AG04450 (cell line): Measurements from ENCODE around the gene ATP2B2. TPM values are rescaled to one million over a fixed set of nuclear protein-coding genes. Genes with fewer than 3 reads are reported as not detected.

Experiments used
- CTCF ChIA-PET: fragments of 300-600, 350-600 bp; formaldehyde crosslinking; extraction: SDS; loops from one replicate; lab custom pipeline; 2022; ENCODE audit warnings: antibody characterized with exemption, inconsistent platforms; lab: Charles Lee
- POLR2A ChIA-PET: fragments of 350-600 bp; formaldehyde crosslinking; extraction: SDS; loops from one replicate; lab custom pipeline; 2021; ENCODE audit warnings: antibody characterized with exemption, inconsistent platforms; lab: Yijun Ruan, JAX
- DNase-seq: peaks from one replicate; pipeline ENCODE4 v3.0.0-alpha.2; 2011; ENCODE audit warnings: low read depth, low spot score
- H3K27ac ChIP-seq: one replicate; pipeline ENCODE4 v1.5.1; 2012; ENCODE audit warnings: low read depth, low read length, control low read depth
- H3K27me3 ChIP-seq: one replicate; pipeline ENCODE4 v1.6.0; 2012; ENCODE audit warnings: low read length; ENCODE audit not compliant: control insufficient read depth, insufficient read depth
- H3K4me3 ChIP-seq: 2 replicates; pipeline ENCODE4 v1.5.1; 2011; ENCODE audit warnings: mild to moderate bottlenecking, low read depth, low read length, control low read depth
- H3K9me3 ChIP-seq: 2 replicates; pipeline ENCODE4 v1.5.1; 2012; ENCODE audit warnings: low read length; ENCODE audit not compliant: control insufficient read depth, insufficient read depth
- polyA plus RNA-seq: library from polyadenylated mRNA; depleted of rRNA; stranded (reverse); fragments of >200 nt; gene quantifications from 2 replicates; pipeline ENCODE4 v1.2.3, GENCODE V29; 2011
- TF ChIP-seq, protein P1 (sequence below): IDR thresholded peaks from 2 replicates; pipeline ENCODE4 v1.5.1; 2011; ENCODE audit warnings: low read depth, low read length, control low read depth, inconsistent platforms

Gene ATP2B2
- polyA plus RNA-seq, 1 experiment: 0.01 TPM

DNA sequence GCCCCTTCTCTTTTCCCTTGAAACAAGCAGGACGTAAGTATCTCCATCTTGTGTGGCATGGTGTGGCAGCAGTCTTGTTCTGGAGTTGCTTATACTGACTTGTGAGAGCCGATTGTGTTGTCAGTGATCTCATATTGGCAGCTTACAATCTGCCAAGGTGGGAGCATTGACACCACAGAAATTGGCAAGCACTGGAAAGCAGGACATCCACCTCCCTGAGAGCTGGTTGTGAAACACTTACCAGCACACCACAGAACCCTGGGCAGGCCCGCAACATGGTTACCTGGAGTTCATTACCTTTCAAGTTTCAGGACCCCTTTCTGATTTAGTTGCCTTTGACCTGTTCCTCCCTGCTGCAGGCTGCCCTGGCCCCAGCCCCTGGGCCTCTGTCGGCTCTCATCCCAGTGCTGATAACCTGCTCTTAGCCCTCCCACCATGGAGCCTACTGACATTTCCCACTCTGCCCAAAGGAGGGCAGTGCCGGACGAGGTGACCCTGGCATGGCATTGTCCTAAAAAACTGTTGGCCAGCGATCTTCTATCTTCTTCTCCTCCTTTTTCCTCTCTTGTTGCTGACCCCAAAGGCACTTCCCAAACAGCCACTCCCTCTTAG, 10.6 kb upstream of the ATP2B2 start:
- CTCF ChIA-PET: no interaction called here
- H3K27ac ChIP-seq: no peak overlapping the region
- TF ChIP-seq, protein P1, sequence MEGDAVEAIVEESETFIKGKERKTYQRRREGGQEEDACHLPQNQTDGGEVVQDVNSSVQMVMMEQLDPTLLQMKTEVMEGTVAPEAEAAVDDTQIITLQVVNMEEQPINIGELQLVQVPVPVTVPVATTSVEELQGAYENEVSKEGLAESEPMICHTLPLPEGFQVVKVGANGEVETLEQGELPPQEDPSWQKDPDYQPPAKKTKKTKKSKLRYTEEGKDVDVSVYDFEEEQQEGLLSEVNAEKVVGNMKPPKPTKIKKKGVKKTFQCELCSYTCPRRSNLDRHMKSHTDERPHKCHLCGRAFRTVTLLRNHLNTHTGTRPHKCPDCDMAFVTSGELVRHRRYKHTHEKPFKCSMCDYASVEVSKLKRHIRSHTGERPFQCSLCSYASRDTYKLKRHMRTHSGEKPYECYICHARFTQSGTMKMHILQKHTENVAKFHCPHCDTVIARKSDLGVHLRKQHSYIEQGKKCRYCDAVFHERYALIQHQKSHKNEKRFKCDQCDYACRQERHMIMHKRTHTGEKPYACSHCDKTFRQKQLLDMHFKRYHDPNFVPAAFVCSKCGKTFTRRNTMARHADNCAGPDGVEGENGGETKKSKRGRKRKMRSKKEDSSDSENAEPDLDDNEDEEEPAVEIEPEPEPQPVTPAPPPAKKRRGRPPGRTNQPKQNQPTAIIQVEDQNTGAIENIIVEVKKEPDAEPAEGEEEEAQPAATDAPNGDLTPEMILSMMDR: no peak
- POLR2A ChIA-PET: no interaction called here
- H3K4me3 ChIP-seq: no peak overlapping the region
- H3K9me3 ChIP-seq: no peaks in the 10 kb centered on the region
- DNase-seq: no peak
- H3K27me3 ChIP-seq: peaks cover 12% of the 10 kb centered on the region

DNA sequence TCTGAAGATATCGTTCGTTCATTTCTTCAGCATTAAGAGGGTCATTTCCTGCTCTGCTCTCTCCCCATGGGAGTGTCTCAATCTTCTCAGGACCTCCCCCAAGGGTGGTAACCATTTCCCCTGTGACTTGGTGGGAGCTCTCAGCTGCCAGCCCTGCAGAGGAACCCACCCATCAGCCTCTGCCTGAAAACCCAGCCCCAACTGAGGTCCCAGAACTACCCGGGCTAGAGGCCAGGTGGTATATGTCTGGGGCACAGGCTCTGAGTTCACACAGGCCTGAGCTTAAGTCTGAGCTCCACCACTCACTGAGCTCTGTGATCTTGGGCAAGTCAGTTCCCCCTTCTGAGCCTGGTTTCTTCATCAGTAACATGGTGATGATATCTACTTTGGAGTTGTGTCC, 10.0 kb upstream of the ATP2B2 start:
- TF ChIP-seq, protein P1: no peak
- CTCF ChIA-PET: no interaction called here
- H3K27ac ChIP-seq: no peak overlapping the region
- DNase-seq: no peak
- H3K9me3 ChIP-seq: no peaks in the 10 kb centered on the region
- peaks cover 11% of the 10 kb centered on the region for H3K27me3 ChIP-seq
- no peak overlapping the region for H3K4me3 ChIP-seq
- POLR2A ChIA-PET: no interaction called here

DNA sequence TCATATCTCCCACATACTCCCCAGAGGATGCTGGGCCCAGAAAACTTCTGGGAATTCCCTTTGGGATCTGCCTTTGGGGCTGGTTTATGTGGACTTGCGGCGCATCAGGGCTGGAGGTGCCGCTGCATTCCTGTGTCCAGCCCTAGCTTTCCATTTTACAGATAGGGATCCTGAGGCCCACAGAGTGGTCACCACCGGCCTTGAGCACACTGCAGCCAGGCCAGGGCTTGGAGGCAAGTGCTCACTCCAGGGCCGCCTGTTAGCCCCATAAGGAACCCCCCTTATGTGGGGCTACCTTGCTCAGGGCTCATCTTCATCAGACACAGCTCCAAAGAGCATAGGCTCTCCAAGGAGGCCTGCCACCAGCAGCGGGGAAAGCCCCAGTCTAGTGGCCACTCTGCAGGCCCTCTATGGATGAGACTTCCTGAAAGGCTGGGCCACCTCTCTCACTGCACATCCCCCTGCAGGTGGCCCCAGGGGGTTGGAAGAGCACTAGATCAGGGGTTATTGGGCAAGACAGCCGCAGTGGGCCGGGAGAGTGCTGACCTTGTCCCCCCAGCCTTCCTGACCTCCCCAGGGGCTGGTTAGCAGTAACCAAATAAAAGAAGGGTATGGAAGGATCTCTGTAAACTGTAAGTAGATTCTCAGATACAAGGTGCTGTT, 9.2 kb upstream of the ATP2B2 start:
- TF ChIP-seq, protein P1: no peak
- ChIA-PET CTCF (no interaction called here), POLR2A (no interaction called here)
- H3K4me3 ChIP-seq: no peak overlapping the region
- H3K9me3 ChIP-seq: no peaks in the 10 kb centered on the region
- H3K27me3 ChIP-seq: peaks cover 14% of the 10 kb centered on the region
- H3K27ac ChIP-seq: no peak overlapping the region
- DNase-seq: no peak

DNA sequence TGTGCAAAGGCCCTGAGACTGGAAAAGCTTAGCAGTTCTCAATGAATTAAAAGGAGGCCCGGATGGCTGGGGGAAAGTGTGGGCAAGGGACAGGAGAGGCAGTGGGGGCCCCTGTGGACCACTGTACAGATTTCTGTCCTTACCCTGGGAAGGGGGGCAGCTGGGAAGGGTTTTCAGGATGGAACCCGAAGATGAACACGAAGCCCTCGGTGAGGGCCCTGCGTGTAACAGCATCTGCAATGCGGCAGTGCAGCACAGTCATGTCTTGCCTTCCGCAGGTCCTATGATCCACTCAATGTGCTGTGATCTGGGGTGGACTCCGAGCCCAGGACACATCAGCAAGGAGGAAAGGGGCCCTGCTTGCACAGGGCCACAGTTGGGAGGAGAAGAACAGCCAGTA, 7.9 kb upstream of the ATP2B2 start:
- DNase-seq: no peak
- ChIA-PET CTCF (no interaction called here), POLR2A (no interaction called here)
- H3K27ac ChIP-seq: no peak overlapping the region
- H3K9me3 ChIP-seq: no peaks in the 10 kb centered on the region
- TF ChIP-seq, protein P1: no peak
- H3K4me3 ChIP-seq: no peak overlapping the region
- H3K27me3 ChIP-seq: peaks cover 17% of the 10 kb centered on the region

DNA sequence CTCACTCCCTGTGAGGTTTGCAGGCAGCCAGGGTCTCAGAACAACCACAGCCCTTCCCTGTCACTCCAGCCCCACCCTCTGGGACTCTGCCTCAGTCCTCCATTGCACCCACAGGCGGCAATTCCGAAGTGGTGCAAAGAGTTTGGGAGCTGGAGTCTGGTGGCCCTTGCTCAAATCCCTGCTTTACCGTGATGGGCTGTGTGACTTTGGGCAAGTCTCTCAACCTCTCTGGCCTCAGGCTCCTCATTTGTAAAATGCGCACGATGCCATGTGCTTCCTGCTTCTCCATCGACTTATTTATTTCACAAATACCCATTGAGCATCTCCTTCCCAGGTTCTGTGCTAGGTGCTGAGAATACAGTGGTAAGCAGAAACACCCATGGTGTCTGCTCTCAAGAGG, 7.3 kb upstream of the ATP2B2 start:
- ChIA-PET CTCF (no interaction called here), POLR2A (no interaction called here)
- H3K9me3 ChIP-seq: no peaks in the 10 kb centered on the region
- no peak for DNase-seq
- H3K27ac ChIP-seq: no peak overlapping the region
- TF ChIP-seq, protein P1: no peak
- H3K27me3 ChIP-seq: peaks cover 21% of the 10 kb centered on the region
- no peak overlapping the region for H3K4me3 ChIP-seq
